HG03064 (cell line): ENCODE results near the gene ARTN.

ENCODE experiments used
- ATAC-seq: cut with Tn5 transposase; IDR thresholded peaks from one replicate; pipeline ENCODE4 v1.9.1; 2021; ENCODE audit warnings: low read depth; ENCODE audit not compliant: unreplicated experiment

The ARTN gene

DNA sequence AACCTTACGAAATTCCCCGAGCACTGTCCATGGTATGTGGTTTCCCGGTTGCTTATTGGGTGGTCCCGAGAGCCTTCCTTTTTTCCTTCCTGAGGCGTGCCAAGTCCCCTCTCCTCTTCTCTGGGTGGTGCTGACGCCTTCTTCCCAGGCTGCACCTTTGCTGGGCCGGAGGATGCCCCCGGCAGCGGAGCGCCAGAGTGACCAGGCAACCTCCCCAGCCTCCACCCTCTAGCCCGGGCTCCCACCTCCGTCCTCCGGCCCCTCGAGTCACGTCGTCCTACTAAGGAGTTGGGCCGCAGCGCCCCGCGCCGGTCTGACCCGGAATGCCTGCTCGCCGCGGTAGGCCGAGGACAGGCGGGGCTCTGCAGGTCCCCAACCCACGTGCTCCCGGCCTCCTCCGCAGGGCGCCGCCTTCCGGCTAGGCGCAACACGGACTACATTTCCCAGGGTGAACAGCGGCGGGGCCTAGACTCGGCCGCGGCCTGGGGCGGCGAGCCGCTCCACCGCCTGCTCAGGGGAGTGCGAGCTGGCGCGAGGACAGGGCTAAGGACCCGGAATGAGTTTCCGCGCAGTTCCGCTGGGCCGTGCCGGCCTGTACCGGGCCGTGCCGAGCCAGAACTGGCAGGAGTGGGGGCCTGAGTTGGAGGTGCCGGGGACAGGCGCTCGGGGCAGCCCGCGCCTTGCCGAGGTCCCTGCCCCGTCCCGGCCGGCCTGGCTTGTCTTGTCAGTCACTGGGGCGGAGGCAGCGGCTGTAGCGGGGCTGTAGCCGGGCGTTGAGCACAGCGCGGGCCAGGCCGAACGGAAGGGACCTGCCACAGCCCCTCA, 12.8 kb downstream of the ARTN start, which contains the start of gene IPO13:
Gene IPO13, plus strand, starts transcription at position 715 of the 825 bp plus-strand sequence. CDS start 651 bp downstream, outside the sequence.
- peak; percentile 90 for ATAC-seq

DNA sequence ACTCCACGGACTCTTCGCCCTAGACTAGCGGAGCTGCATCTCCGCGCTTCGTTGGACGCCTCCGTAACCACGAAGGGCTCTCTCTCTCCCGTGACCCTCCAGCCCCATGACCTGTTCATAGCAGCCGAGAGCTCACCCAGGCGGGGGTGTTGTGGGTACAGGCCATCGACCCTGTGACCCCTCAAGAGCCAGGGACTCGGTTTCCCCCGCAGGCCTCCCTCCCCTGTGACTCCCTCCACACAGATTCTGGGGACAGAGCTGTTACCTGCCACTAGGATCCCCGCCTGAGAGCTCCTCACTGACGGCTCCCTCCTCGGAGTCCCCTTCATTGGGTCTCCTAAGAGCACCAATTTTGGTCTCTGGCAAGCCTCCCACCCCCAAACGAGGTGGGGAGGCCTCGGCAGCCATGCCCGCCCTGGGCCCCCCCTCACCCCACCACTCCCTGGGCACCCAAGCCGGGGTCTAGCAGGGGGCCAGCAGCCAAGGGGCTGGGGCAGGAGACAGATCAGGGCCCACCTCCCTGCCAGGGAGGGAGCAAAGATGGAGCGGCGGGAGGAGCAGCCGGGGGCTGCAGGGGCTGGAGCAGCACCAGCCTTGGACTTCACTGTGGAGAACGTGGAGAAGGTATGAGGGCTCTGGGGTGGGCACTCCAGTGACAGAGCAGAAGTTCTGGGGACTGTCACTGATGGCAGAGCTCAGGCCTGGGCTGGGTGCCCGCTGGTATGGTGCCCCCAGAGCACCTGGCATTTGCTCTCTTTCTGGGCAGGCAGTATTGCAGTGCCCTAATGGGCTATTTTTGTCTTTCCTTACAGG, 13.7 kb downstream of the ARTN start:
- peak; percentile 0 for ATAC-seq

DNA sequence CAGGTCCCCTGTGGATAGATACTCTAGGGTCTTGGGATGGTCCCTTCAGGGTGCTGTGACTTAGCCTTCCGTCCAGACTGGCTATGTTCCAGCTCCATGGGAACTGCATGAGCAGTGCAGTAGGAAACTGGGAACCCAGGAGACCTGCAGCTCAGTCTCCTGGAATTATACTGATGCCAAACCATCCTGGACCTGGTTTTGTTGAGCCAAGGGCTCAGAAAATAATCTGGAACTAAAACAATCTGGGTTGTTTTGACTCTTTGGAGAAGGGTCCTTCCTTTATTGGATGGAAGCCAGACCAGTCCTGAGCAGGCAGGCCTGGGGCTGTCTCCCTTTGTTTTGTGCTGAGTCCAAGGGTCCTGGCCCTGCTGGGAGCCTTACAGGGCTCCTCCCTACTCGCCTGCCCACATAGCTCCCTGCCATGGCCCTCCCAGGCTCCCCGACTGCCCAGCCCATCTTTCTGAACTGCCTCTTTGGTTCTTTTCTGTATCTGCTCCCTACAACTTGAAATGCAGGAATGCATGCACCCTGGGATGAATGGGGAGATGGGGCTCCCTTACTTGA, 14.4 kb downstream of the ARTN start:
- no peak for ATAC-seq

DNA sequence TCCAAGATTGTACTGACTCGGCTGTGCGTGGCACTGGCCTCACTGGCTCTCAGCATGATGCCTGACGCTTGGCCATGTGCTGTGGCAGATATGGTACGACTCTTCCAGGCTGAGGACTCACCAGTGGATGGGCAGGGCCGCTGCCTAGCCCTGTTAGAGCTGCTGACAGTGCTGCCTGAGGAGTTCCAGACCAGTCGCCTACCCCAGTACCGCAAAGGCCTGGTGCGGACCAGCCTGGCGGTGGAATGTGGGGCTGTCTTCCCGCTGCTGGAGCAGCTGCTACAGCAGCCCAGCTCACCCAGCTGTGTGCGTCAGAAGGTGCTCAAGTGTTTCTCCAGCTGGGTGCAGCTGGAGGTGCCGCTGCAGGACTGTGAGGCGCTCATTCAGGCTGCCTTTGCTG, 16.1 kb downstream of the ARTN start:
- no peak for ATAC-seq

DNA sequence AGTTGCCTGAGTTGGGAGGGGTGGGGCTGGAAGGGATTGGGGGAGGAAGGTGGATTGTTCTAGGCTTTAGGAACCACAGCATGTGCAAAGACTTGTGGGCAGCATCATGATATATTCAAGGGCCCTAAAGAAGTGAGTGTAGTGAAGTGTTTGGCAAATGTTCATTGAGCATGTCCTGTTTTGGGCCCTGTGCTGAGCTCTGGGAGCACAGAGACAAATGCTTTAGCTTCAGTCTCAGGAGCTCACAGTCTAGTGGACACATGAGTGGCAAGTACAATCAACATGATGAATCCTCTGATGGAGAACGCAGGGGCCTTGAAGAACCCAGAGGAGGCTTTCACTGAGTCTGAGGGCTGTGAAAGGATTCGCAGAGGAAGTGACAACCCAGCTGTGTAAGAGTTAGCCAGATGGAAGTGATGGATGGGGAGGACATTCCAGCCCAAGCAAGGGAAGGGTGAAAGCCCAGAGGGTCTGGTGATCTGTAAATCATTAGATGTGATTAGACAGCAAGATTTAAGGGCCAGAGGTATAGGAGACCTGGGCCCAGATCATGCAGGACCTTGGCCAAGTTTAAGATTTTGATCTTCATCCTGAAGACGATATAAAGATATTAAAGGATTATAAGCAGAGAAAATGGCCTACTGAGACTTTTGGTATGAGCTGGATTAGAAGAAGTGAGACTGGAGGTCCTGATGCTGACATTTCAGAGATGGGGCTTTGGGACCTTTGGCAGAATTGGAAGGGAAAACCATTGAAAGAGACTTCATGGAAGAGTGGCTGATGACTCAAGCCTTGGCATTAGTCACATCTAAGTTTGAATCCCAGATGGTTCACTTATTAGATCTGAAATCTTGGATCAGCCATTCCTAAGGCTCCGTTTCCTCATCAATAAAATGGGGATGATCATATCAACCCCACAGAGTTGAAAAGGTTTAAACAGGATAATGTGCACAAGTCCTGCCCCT, 17.7 kb downstream of the ARTN start:
- no peak for ATAC-seq

DNA sequence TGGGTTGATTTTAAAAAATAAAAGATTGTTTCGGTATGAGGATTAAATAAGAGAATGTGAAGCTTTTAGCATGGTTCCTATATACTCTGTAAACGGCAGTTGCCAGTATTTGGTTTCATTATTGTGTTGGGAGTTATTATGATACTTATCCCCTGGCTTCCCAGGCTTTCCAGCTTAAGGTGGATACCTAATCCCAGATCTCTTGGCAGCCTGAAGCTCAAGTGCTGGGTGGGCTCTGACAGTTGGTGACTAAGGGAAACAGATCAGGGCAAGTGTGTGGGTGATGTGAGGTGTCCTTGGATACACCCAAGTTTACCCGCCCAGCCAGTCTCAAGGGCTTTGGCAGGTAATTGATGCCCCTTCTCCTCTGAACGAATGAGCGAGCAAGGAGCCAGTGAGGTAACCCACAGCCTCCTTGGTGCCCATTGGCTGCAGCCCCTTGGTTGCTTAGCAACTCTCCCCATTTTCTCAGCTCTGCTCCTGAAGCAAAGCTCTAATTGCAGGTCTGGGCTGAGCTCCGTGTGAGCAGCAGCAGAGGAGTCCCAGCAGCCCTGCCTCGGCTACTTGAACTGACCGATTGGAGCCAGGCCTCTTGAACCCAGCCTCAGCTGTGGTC, 19.2 kb downstream of the ARTN start:
- ATAC-seq: no peak

DNA sequence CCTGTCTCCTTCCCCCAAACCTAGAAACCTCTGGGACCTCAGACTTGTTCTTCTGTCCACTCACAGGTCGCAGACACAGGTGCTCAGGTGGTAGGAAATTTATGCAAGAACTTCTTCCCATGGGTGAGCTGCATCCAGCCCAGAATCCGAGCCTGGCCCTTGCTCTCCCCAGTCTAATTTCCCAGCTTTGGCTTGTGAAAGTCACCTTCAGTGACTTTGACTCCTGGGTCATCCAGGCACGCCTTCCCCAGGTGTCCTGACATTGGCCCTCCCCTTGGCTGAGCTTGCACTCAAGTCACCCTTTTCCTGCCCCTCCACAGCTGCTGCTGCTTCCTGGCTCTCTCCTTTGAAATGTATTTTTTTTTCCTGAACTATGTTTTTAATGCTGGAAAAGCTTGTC, 19.8 kb downstream of the ARTN start:
- no peak for ATAC-seq

DNA sequence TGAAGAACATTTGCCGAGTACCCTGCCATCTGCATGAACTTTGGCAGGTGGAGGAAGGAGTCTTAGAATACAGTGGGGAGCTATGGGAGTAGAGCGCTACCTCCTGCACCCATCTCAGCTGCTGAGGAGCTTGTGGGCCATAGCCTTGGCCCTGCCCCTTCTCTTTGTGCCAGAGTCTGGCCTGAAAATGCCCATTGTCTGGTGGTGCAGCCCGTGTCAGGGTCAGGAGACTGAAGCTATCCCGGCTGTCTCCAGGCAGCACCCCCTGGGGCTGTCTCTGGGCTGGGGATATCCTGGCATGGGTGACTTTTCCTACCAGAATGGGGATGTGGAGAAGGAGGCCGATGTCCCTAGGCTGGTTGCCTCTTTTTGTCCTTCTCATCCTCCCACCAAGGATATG, 20.4 kb downstream of the ARTN start:
- no peak for ATAC-seq

DNA sequence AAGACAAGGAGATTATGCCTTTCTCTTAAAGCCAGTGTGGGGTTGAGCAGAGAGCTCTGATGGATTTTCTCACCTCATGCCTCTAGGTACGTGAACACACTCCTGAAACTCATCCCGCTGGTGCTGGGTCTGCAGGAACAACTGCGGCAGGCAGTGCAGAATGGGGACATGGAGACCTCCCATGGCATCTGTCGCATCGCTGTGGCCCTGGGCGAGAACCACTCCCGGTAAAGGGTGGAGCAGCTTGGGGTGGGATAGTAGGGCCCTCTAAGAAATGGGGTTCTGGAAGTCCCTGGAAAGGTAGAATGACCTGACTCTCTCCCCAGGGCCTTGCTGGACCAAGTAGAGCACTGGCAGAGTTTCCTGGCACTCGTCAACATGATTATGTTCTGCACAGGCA, 22.6 kb downstream of the ARTN start:
- no peak for ATAC-seq

DNA sequence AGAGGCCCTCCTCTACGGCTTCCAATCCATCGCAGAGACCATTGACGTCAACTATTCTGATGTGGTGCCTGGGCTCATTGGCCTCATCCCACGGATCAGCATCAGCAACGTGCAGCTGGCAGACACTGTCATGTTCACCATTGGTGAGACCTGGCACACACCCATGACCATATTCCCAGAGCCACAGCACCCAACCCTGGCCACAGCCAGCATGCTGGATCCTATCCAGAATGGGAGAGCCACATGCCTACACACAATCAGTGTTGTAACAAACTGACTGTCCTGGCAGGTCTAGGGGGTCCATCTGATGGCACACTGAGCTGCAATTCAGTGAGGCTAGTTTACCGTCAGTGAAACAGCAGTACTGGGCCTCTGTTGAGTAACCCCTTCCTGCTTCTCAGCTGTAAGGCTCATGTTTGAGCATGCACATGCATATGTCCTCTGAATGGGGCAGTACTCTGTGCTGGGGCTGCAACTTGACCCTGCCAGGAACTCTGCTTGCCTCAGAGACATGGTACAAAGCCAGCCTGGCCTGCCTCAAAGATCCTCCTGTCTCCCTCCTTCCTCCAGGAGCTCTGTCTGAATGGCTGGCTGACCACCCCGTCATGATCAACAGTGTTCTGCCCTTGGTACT, 23.9 kb downstream of the ARTN start:
- ATAC-seq: no peak

DNA sequence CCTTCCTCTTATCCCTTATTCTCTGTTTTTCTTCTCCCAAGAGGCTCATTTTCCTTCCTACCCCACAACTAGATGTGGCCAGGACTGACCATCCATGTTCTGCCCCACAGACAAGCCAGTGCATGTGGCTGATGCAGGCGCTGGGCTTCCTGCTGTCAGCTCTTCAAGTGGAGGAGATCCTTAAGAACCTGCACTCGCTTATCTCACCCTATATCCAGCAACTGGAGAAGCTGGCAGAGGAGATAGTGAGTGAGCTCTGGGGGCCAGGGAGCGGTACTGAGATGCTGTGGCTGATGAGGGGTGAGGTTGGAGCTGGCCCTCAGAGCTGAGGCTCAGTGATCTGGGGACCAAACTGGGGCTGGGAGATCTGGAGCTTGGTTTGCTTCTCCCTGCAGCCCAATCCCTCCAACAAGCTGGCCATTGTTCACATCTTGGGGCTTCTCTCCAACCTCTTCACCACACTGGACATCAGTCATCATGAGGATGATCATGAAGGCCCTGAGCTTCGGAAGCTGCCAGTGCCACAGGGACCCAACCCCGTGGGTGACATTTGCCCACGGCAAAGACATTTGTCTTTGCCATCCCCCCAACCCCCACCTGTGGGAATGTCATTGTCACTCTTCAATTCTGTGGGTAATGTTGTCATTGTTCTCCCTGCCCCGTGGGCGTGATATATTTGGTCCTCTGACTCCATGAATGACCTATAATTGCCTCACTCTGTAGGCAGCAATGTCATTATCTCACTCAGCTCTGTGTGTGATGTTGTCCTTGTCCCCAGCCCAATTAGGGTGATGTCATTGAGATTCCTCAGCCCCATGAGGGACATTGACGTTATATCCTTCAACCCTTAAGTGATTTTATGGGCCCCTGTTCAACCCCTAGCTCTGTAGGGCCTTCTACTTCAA, 25.0 kb downstream of the ARTN start:
- ATAC-seq: no peak

DNA sequence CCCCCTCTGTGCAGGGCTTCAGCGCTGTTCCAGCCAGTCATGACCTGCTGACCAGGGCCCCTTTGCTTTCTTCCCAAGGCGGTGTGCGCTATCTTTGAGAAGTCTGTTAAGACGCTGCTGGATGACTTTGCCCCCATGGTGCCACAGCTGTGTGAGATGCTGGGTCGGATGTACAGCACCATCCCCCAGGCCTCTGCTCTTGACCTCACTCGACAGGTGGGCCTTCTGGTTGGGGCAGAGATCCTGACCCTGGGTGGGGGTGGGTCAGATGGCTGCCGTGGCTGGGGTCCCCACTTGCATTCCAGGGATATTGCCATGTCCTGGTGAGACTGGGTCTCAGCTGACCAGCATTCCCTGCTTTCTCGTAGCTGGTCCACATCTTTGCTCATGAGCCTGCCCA, 27.2 kb downstream of the ARTN start:
- no peak for ATAC-seq

DNA sequence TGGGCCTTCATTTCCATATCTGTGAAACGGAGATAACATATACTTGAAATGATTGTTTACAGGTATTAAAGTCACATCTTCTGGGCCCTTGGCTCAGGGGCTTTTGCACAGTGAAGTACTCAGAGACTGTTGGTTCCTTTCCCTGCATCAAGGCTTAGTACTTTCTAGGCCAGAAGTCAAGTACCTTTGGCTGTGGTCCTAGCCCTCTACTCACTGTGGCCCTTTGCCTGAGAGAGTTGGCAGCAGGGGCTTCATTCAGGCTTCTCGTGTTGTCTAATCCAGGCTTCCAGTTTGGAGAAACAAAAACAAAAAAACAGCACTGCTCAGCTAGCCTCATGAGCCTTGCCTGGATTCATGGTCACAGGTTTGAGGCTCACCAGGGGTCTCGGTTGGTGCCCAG, 28.1 kb downstream of the ARTN start:
- ATAC-seq: no peak

DNA sequence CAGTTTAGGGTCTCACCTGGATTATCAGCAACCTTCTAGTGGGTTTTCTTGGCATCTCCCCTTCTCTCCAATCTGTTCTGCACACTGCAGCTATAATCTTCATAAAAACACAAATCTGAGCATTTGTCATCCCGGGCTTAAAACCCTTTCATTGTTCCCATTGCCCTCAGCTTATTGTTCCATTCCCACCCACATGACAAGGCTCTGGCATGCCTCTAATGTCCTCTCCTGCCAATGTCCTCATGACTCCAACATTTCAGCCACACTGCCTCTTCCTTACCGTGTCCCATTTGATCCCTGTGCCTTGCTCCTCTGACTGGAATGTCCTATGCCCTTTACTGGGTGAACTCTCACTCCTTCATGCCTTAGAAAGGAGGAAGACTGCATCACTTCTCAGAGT, 28.7 kb downstream of the ARTN start:
- no peak for ATAC-seq

DNA sequence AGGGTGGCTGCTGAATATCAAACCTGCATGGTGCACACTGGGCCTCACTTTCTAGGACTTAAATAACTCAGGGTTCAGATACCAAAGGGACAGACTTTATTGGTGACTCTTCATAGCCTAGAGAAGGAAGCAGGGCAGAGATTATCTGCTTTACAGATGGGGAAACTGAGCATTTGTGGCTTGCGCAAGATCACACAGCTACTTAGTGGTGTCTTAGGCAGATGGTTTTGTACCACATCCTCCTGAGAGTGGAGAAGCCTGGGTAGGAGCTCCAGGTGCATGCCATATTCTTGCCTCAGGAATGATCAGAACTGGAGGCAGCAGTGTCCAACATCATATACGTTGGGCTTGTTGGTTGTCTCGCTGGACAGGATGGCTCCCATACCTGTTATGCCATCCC, 29.4 kb downstream of the ARTN start:
- ATAC-seq: no peak

DNA sequence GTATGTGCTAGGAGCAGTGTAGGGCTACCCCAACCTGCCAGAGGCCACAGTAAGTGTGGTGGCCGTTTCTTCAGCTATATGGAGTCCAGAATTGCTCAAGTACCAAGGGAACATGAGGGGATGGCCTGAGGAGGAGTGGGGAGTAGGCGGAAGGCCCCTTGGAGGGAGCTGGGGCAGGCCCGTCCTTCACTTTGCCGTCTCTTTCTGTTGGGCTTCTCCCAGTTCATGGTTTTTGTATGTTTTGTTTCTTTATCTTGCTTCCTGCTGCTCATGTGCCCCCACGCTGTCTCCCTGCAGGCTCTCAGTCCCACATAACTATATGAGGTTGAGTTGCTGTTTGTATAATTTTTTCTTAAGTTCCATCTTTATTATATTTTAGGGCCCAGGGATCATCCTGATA, 30.3 kb downstream of the ARTN start:
- no peak for ATAC-seq

DNA sequence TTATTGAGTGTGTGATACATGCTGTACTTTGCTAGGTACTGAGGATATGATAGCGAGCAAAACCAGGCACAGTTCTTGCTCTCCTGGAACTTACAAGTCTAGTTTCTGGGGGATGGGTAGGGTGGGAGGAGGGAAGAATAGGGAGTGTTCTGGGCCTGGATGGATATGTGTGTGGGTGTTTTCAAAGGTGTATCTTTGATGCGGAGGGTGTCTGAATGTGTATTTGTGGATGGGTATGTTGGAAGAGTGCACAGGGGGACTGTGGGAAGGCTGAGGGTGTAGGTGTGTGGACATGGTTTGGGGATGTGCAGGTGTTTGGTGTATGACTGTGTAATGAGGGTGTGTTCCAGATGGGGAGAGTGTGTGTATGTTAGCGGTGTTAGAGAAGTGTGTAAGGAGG, 31.7 kb downstream of the ARTN start:
- no peak for ATAC-seq

DNA sequence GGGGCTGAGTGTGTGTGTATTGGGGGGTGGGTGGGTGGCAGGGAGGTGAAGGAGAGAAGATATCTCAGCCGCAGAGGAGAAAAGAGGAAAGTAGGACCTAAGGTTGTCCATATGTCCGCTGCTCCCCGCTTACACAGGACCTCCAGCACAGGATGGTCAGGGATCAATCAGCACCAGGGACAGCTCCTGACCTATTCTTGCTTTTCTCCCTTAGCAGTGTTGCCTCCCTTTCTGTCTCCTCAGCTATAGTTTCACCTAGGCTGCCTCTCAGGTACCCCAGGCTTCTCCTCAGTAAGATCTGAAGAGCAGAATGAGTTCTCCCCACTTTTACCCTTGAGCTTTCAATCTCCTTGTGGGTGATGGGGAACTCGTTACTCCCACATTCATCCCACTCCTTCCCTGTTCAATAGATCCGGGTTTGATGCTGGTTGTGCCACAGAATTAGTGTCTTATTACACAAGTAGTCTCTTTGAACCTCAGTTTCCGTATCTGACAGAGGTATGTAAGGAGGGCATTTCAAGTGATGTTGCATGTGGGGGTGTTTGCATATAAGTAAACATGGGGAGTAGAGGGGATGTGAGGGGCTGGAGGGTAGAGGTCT, 34.8 kb downstream of the ARTN start:
- no peak for ATAC-seq
